PC-3 (cell line): Measurements from ENCODE around the gene GBA2. TPM values are rescaled to one million over a fixed set of nuclear protein-coding genes. Genes with fewer than 3 reads are reported as not detected.

Experiments used
- ATAC-seq: fragments of 200-7000 bp; cut with Tn5 transposase; 2 replicates; pipeline ENCODE4 v1.9.1; 2020; ENCODE audit warnings: mild to moderate bottlenecking, moderate library complexity
- BruUV-seq: library from RNA; stranded (reverse); fragments of 400-500 nt; replicated peaks from 2 replicates; lab custom pipeline; 2021; lab: Mats Ljungman, UMichigan
- CTCF ChIA-PET: fragments of 300-600 bp; sonication (Branson Sonifier 250); formaldehyde crosslinking; loops from one replicate; lab custom pipeline; 2022; ENCODE audit warnings: antibody characterized with exemption; lab: Charles Lee
- POLR2A ChIA-PET: fragments of 300-600 bp; sonication (Branson Sonifier 250); formaldehyde crosslinking; loops from one replicate; lab custom pipeline; 2022; ENCODE audit warnings: antibody characterized with exemption; ENCODE audit not compliant: unreplicated experiment; lab: Charles Lee
- DNase-seq: peaks from one replicate; pipeline ENCODE4 v3.0.0-alpha.2; 2015
- H2AFZ ChIP-seq: fragments of 300-600 bp; sonication (generic); 2 replicates; pipeline ENCODE4 v1.6.0; 2016; ENCODE audit warnings: antibody characterized with exemption, low read length
- H3F3A ChIP-seq: fragments of 300-600 bp; sonication (generic); one replicate; pipeline ENCODE4 v1.6.0; 2017; ENCODE audit warnings: antibody characterized with exemption, low read length, control low read depth, mild to moderate bottlenecking; ENCODE audit not compliant: unreplicated experiment
- H3K27ac ChIP-seq: fragments of 300-600 bp; sonication (generic); 2 replicates; pipeline ENCODE4 v1.5.1; 2016; ENCODE audit warnings: mild to moderate bottlenecking, low read length
- H3K27me3 ChIP-seq: fragments of 300-600 bp; sonication (generic); 2 replicates; pipeline ENCODE4 v1.6.1; 2016; ENCODE audit warnings: low read length, mixed read lengths
- H3K36me3 ChIP-seq: fragments of 300-600 bp; sonication (generic); 2 replicates; pipeline ENCODE4 v1.6.1; 2016; ENCODE audit warnings: low read depth, mixed run types, low read length, mixed read lengths
- H3K4me1 ChIP-seq: fragments of 300-600 bp; sonication (generic); 2 replicates; pipeline ENCODE4 v1.5.1; 2016; ENCODE audit warnings: low read length; ENCODE audit not compliant: insufficient read depth
- H3K4me2 ChIP-seq: fragments of 300-600 bp; sonication (generic); 2 replicates; pipeline ENCODE4 v1.6.0; 2016; ENCODE audit warnings: low read length
- H3K4me3 ChIP-seq: fragments of 300-600 bp; sonication (generic); 2 replicates; pipeline ENCODE4 v1.5.1; 2016; ENCODE audit warnings: mild to moderate bottlenecking, low read length, mixed read lengths
- H3K79me2 ChIP-seq: fragments of 300-600 bp; sonication (generic); 2 replicates; pipeline ENCODE4 v1.6.1; 2017; ENCODE audit warnings: low read length, mixed read lengths
- H3K9ac ChIP-seq: fragments of 300-600 bp; sonication (generic); 2 replicates; pipeline ENCODE4 v1.6.0; 2016; ENCODE audit warnings: mild to moderate bottlenecking, low read length
- H3K9me2 ChIP-seq: fragments of 300-600 bp; sonication (generic); replicated peaks from 2 replicates; pipeline ENCODE4 v1.6.1; 2016; ENCODE audit warnings: mixed run types, low read length, mixed read lengths
- H3K9me3 ChIP-seq: fragments of 300-600 bp; sonication (generic); 2 replicates; pipeline ENCODE4 v1.6.1; 2016; ENCODE audit warnings: low read length, mixed read lengths
- H4K20me1 ChIP-seq: fragments of 300-600 bp; sonication (generic); 2 replicates; pipeline ENCODE4 v1.6.1; 2016; ENCODE audit warnings: low read length, mixed read lengths
- CTCF ChIP-seq: fragments of 300-600 bp; sonication (generic); conservative IDR thresholded peaks from 2 replicates; pipeline ENCODE4 v1.5.1; 2017; ENCODE audit warnings: antibody characterized with exemption, low read depth, mild to moderate bottlenecking, low read length
- EZH2 ChIP-seq: fragments of 300-600 bp; sonication (generic); IDR thresholded peaks from one replicate; pipeline ENCODE4 v1.6.1; 2017; ENCODE audit warnings: antibody characterized with exemption, mild to moderate bottlenecking, low read length; ENCODE audit not compliant: unreplicated experiment
- EZH2phosphoT487 ChIP-seq: fragments of 300-600 bp; sonication (generic); IDR thresholded peaks from 2 replicates; pipeline ENCODE4 v1.6.1; 2018; ENCODE audit warnings: mild to moderate bottlenecking, antibody characterized with exemption, low read length, borderline replicate concordance
- intact Hi-C: fragments of 100-400 bp; cut with micrococcal nuclease; formaldehyde crosslinking; loops from 2 replicates; pipeline ENCODE4 v1.9.0; 2023
- total RNA-seq: library from RNA; depleted of rRNA; stranded (reverse); fragments of >200 nt; gene quantifications from 2 replicates; pipeline ENCODE4 v1.2.3, GENCODE V29; 2014

GBA2 gene
- total RNA-seq, 1 experiment from 2014 or later, result 81.7 TPM

- POLR2A ChIA-PET, result interaction anchor here (0.6 to 0.9 kb wide), 2 partner anchors 101 to 114 kb away, joined by 3 read pairs; partner anchors contain the start of gene RMRP
- TF ChIP-seq EZH2phosphoT487 (no peak), CTCF (no peak), EZH2 (no peak)
- H3K4me1 ChIP-seq, result peaks cover 37% of the 10 kb centered on the region
- DNase-seq (peak; percentile 69), ATAC-seq (peak; percentile 64)
- peaks cover 5% of the 10 kb centered on the region for H3F3A ChIP-seq
- H3K9ac ChIP-seq, result no peak overlapping the region
- BruUV-seq, result no TSS peak
- intact Hi-C loops, result loop anchor here (1.0 to 10.0 kb wide), 2 partner anchors 14 to 53 kb away; partner anchors contain the start of genes FAM221B and TMEM8B
- H3K36me3 ChIP-seq, result no peaks in the 10 kb centered on the region
- no peaks in the 10 kb centered on the region for H4K20me1 ChIP-seq
- H3K27me3 ChIP-seq, result no peaks in the 10 kb centered on the region
- H3K79me2 ChIP-seq, result no peaks in the 10 kb centered on the region
- H3K9me2 ChIP-seq, result no peaks in the 10 kb centered on the region
- H3K4me2 ChIP-seq, result peak overlapping the region; percentile 58
- H3K4me3 ChIP-seq, result peak overlapping the region; percentile 22; the same call in 1 of the 2 replicates
- no peaks in the 10 kb centered on the region for H3K9me3 ChIP-seq
- CTCF ChIA-PET, result interaction anchor here (0.5 to 1.7 kb wide), 2 partner anchors 19 to 22 kb away, joined by 3 to 6 read pairs; partner anchors contain the start of genes GBA2 and RGP1
- peak overlapping the region; percentile 64 for H3K27ac ChIP-seq
- 0 out of 2 replicates have a peak overlapping the region, but pooled peaks have one; percentile 29 for H2AFZ ChIP-seq
Measured at GRCh38 chr9:35771534-35771933, 22.5 kb upstream of the GBA2 start.

- TSS peak; percentile 87 for BruUV-seq
- peak overlapping the region; percentile 22; the same call in 1 of the 2 replicates for H3K4me3 ChIP-seq
- DNase-seq (peak; percentile 35), ATAC-seq (peak; percentile 79)
- no peak for TF ChIP-seq CTCF
- TF ChIP-seq EZH2phosphoT487, result no peak
- TF ChIP-seq EZH2, result no peak
- no peaks in the 10 kb centered on the region for H4K20me1 ChIP-seq
- no peaks in the 10 kb centered on the region for H3K79me2 ChIP-seq
- 0 out of 2 replicates have a peak overlapping the region, but pooled peaks have one; percentile 29 for H2AFZ ChIP-seq
- CTCF ChIA-PET, result interaction anchor here (0.6 to 1.7 kb wide), 2 partner anchors 10 to 22 kb away, joined by 6 to 7 read pairs; partner anchors contain the start of genes GBA2 and RGP1
- peak overlapping the region; percentile 58 for H3K4me2 ChIP-seq
- H3K9me2 ChIP-seq, result no peaks in the 10 kb centered on the region
- no peaks in the 10 kb centered on the region for H3K27me3 ChIP-seq
- H3K9me3 ChIP-seq, result no peaks in the 10 kb centered on the region
- peak overlapping the region; percentile 64 for H3K27ac ChIP-seq
- no peak overlapping the region for H3K9ac ChIP-seq
- intact Hi-C loops, result loop anchor here (1.0 to 10.0 kb wide), 2 partner anchors 14 to 54 kb away; partner anchors contain the start of genes FAM221B and TMEM8B
- POLR2A ChIA-PET, result interaction anchor here (0.6 to 0.9 kb wide), 2 partner anchors 101 to 113 kb away, joined by 3 read pairs; partner anchors contain the start of gene RMRP
- peaks cover 37% of the 10 kb centered on the region for H3K4me1 ChIP-seq
- no peaks in the 10 kb centered on the region for H3K36me3 ChIP-seq
- peaks cover 5% of the 10 kb centered on the region for H3F3A ChIP-seq
Measured at GRCh38 chr9:35771075-35771433, 22.0 kb upstream of the GBA2 start.

GRCh38 chr9:35769763-35770162 lies 20.7 kb upstream of the GBA2 start:
- intact Hi-C loops, result loop anchor here (10.0 kb wide), 1 partner anchor 55 kb away; the partner anchor contains the start of genes FAM221B and TMEM8B
- no TSS peak for BruUV-seq
- ATAC-seq (no peak), DNase-seq (no peak)
- Histone ChIP-seq H4K20me1 (no peaks in the 10 kb centered on the region), H3F3A (peaks cover 5% of the 10 kb centered on the region), H3K9ac (no peak overlapping the region), H2AFZ (no peak overlapping the region), H3K79me2 (no peaks in the 10 kb centered on the region), H3K27ac (no peak overlapping the region), H3K4me3 (no peak overlapping the region), H3K9me2 (no peaks in the 10 kb centered on the region), H3K27me3 (no peaks in the 10 kb centered on the region), H3K4me2 (no peak overlapping the region), H3K9me3 (no peaks in the 10 kb centered on the region), H3K36me3 (no peaks in the 10 kb centered on the region), H3K4me1 (peaks cover 33% of the 10 kb centered on the region)
- CTCF ChIA-PET, result no interaction called here
- TF ChIP-seq EZH2phosphoT487 (no peak), CTCF (no peak), EZH2 (no peak)
- POLR2A ChIA-PET, result no interaction called here
